Stimulated activated CD8-positive, alpha-beta memory T cell treated with anti-CD3 and anti-CD28 coated beads, Interleukin-7, amount 100 ng/mL, for 48 hours (primary cell): ENCODE measurements around the gene TSHZ2.
"Not testable (repeated sequence)": the region's sequence is repeated elsewhere in the genome, so short reads cannot be mapped to it uniquely, and the experiment has no call there.

ENCODE experiments used
- DNase-seq, 2 donors: peaks; one replicate each; pipeline ENCODE4 v3.0.0-alpha.2; 2020; ENCODE audit warnings: low read depth in 1 of 2; ENCODE audit errors: extremely low read depth in 1 of 2

The TSHZ2 gene

GRCh38 chr20:53298911-53299310, 326.8 kb downstream of the TSHZ2 start:
- no peak for DNase-seq

GRCh38 chr20:53299831-53300230, 327.7 kb downstream of the TSHZ2 start:
- DNase-seq = no peak

DNA sequence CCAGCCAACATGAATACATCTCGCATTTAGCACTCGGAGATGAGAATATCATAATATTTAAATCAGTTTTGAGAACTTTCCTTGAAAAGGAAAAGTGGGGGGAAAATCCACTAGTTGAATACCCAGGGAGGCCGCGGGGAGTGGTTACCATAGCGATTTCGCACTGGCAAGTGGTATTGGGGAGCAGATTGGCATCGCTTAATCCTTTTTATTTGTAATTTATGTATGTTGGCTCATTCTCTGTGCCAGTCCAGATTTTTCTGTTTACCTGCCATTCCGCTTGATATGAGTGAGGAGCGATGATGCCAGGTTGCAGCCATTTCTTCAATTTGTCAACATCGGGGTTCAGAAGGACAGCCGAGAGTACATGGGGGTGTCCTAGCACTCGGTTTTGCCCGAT, 329.7 kb downstream of the TSHZ2 start:
- DNase-seq = no peak

DNA sequence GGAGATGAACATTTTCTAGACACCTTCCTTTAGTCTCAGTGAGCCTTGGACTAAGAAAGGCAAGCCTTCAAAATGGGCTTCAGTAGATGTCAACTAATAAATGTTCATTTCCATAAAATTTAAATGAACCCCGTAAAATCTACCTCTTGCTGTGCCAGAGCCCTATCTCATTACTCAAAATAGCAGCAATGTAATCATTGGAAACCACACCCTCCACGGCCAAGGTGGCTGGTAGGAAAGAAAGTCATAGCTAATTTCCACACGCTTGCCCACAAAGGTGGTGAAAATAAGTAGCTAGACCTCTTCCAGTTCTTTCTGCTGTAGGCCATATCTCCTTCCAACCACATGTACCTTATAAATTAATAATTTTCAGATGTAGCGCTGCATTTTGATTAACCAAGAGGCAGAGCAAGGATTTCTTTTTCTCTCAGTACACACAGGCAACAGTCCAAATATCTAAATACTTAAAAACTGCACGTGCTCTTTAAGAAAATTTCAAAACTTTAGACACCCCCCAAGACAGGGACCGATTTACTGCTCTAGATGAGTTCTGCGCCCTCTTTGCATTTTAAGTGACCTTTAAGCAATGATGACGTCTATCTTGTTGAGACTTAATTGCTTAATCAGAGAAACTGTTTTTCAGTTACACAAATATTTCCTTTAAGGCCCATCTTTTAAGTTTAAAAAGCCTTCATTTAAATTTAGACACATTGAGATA, 330.7 kb downstream of the TSHZ2 start:
- DNase-seq = no peak

DNA sequence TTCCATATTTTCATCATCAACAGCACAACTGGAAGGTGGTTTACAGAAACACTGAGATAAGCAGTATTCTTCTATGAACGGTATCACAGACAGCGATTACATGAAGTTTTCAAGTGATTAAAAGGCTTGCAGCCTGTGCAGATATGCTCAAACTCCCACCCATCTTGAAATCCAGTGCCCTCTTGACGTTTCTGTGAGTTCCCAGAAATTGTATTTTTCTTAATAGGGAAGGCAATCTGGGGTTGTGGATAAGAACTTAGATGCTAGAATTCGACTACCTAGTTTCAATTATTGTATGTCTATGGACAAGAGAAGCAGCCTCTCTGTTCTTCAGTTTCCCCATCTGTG, 331.2 kb downstream of the TSHZ2 start:
- no peak for DNase-seq

DNA sequence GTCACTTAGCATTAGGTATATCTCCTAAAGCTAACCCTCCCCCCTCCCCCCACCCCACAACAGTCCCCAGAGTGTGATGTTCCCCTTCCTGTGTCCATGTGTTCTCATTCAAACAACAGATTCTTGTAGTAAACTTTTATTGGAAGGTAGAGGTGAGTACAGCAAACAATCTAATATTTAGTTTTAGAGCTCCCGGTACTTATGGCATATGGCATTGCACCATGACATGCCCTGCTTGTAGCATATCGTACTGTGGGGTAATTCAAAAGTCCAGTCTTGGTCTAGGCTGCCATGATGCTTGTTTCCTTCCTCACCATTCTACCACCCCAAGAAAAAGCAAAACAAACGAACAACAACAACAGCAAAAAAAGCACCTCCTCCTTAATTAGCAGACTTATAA, 332.0 kb downstream of the TSHZ2 start:
- no peak for DNase-seq

DNA sequence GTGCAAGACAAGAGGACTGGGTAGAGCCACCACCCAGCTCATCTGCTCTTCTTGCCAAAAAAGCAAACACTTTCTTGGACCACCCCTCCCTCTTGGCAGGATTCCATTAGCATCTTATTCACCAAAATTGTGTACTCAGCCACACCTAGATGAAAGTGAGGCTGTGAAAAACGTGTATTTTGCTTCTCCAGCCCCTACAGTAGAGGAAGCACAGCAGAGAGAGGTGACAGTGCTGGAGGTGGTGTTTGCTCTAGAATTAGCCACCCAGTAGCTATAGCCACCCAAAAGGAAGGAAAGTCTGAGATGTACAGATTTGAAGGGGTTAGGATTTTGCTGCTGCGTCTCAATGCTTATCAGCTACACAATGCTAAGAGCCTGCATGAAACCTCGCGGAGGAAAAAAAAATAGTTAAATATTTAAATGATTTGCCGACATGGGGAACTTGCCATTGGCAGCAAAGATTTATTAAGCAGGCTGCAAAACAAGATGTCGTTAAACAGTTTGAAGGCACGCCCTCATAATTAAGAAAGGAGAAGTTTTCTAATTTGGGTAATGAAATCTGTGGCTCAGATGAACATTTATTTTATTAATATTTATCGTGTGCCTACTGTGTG, 334.1 kb downstream of the TSHZ2 start:
- DNase-seq = no peak

- no peak for DNase-seq
Measured at GRCh38 chr20:53307964-53308597, 335.9 kb downstream of the TSHZ2 start.

GRCh38 chr20:53309515-53309914, 337.4 kb downstream of the TSHZ2 start:
- DNase-seq = no peak

- DNase-seq = no peak
Measured at GRCh38 chr20:53312957-53313356, 340.8 kb downstream of the TSHZ2 start.

DNA sequence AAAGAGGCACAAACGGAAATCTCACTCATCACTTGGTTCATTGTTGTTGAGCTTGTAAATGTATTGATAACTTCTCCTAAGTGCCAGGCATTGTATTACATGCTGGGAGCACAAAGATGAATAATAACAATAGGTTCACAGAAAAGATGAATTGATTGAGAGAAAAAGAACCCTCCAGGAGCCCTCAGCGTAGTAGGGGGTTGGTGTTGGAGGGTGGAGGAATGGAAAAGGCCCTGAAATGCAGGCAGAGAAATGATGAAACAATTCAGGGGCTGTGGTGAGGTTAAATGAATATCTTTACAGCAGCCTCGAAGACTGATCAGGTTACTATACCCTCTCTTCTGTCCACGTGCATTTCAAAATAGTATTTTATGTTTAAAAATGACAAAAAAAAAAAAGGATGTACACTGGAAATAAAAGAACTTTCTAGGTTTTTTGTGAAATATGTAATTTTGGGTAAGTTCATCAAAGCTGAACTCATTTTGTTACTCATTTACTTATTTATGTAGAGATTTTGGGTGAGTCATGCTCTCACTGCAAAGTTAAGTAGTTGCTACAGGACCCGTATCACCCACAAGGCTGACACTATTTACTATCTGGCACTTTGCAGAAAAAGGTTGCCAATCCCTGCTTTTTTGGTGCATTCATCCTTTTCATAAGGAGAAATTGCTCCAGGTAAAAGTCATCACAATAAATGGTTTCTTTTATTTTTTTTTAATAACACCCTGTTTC, 344.2 kb downstream of the TSHZ2 start:
- no peak for DNase-seq

GRCh38 chr20:53319200-53319599, 347.0 kb downstream of the TSHZ2 start:
- DNase-seq = no peak

- DNase-seq = no peak
Measured at GRCh38 chr20:53319716-53320115, 347.6 kb downstream of the TSHZ2 start.

GRCh38 chr20:53320701-53321100, 348.5 kb downstream of the TSHZ2 start:
- no peak for DNase-seq

- no peak for DNase-seq
Measured at GRCh38 chr20:53321596-53321995, 349.4 kb downstream of the TSHZ2 start.

GRCh38 chr20:53322651-53323050, 350.5 kb downstream of the TSHZ2 start:
- DNase-seq = peak in 1 of 2 donors; percentile 3

GRCh38 chr20:53323460-53323859, 351.3 kb downstream of the TSHZ2 start:
- not testable (repeated sequence) for DNase-seq

GRCh38 chr20:53324816-53325215, 352.7 kb downstream of the TSHZ2 start:
- DNase-seq = no peak

DNA sequence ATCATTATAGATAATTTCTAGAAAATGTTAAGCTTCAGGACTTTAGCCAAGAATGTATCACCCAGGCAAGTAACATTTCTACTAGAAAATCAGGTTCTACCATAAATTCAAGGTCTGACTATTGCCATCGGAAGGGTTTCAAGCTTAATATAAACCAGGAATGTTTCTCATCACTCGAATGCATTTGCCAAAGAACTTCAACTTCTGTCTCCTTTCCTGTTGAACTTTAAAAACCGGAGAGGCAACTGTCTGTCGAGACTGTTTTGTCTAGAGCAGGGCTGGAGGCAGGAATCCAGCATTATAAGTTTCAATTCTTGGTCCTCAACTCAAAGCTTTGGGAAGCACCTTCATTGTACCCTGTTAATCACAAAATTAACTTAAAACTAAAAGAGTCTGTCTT, 356.8 kb downstream of the TSHZ2 start:
- DNase-seq = no peak

DNA sequence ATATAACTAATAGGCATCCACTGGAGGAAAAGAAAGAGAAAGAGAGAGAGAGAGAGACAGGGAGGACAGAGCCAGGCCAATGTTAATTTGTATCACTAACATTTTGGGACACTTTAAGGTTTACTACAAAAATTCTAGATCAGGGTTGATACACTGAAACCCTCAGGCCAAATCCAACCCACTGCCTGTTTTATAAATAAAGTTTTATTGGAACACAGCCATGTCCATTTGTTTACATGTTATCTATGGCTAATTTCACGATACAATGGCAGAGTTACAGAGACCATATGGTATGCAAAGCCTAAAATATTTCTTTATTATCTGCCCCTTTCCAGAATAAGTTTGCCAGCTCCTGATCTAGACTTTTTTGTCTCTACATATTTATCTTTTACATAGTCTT, 357.6 kb downstream of the TSHZ2 start:
- DNase-seq = no peak

- DNase-seq = no peak
Measured at GRCh38 chr20:53330601-53331140, 358.5 kb downstream of the TSHZ2 start.
